Tibial nerve (tissue), 3 donors: ENCODE data around the gene PLEKHJ1.

Experiments used
- POLR2A ChIP-seq, 2 donors: fragments of 450-650 bp; IDR thresholded peaks; one replicate each; pipeline ENCODE4 v1.6.1; 2017; ENCODE audit warnings: antibody characterized with exemption in 2 of 2, mild to moderate bottlenecking in 2 of 2, moderate library complexity in 2 of 2
- TF ChIP-seq, protein P1 (sequence below), 5 experiments: fragments of 200-600 bp in 3 of 5; fragments of 450-650 bp in 2 of 5; sonication (generic) in 3 of 5; IDR thresholded peaks; one replicate each; pipeline ENCODE4 v1.5.1; 2016 to 2019; ENCODE audit warnings: antibody characterized with exemption in 5 of 5, mild to moderate bottlenecking in 3 of 5, moderate library complexity in 2 of 5

DNA sequence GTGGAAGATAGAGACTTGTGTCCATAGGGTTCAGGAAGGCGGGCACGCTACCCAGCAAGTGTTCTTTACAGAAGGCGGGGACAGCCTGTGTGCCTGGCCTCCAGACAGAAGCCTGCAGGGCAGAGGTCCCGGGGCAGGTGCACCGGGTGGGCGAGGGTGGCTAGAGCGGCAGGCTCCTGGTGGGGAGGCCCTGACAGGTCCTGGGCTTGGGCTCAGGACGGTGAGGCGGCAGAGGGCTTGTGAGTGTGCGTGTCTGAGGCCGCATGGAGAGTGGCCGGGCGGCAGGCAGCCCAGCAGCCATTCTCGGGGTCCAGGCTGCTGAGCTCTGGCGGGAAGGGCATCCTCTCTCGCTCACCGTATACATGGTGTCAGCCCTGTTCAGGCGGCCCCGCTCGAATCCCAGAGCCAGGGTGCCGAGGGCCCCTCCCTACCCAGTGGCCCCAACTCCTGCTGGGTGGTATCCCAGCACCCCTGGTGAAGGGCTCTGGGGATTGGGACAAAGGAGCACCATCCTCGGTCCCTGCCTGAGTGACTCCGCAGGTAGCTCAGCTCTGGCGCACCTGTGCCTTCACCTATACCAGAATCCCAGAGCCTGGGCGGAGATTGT, 10.0 kb upstream of the PLEKHJ1 start:
- no peak for TF ChIP-seq POLR2A (IDR thresholded peaks at IDR 0.05)
- TF ChIP-seq, protein P1, sequence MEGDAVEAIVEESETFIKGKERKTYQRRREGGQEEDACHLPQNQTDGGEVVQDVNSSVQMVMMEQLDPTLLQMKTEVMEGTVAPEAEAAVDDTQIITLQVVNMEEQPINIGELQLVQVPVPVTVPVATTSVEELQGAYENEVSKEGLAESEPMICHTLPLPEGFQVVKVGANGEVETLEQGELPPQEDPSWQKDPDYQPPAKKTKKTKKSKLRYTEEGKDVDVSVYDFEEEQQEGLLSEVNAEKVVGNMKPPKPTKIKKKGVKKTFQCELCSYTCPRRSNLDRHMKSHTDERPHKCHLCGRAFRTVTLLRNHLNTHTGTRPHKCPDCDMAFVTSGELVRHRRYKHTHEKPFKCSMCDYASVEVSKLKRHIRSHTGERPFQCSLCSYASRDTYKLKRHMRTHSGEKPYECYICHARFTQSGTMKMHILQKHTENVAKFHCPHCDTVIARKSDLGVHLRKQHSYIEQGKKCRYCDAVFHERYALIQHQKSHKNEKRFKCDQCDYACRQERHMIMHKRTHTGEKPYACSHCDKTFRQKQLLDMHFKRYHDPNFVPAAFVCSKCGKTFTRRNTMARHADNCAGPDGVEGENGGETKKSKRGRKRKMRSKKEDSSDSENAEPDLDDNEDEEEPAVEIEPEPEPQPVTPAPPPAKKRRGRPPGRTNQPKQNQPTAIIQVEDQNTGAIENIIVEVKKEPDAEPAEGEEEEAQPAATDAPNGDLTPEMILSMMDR (IDR thresholded peaks at IDR 0.05) = no peak
